Endothelial cell of umbilical vein (primary cell): ENCODE data around the gene RYR2. TPM values are rescaled to one million over a fixed set of nuclear protein-coding genes. Genes with fewer than 3 reads are reported as not detected.

Experiments
- BruUV-seq: library from RNA; stranded (reverse); fragments of 400-500 nt; replicated peaks from 2 replicates; lab custom pipeline; 2021; lab: Mats Ljungman, UMichigan
- CTCF ChIA-PET: fragments of 300-600, 350-600 bp; sonication (Branson Sonifier 250); formaldehyde crosslinking; loops from one replicate; lab custom pipeline; 2021; ENCODE audit warnings: antibody characterized with exemption, inconsistent platforms; lab: Charles Lee
- POLR2A ChIA-PET: fragments of 300-600, 350-600 bp; sonication (Branson Sonifier 250); formaldehyde crosslinking; loops from one replicate; lab custom pipeline; 2021; ENCODE audit warnings: antibody characterized with exemption, inconsistent platforms; lab: Charles Lee
- DNase-seq: peaks from one replicate; pipeline ENCODE4 v3.0.0-alpha.2; 2011; ENCODE audit warnings: low read depth, low spot score
- FAIRE-seq: peaks from 2 replicates; lab custom pipeline; 2011; peaks lifted over from hg19 to GRCh38; lab: Jason Lieb, UNC
- H2AFZ ChIP-seq: 2 replicates; pipeline ENCODE4 v1.6.0; 2012; ENCODE audit warnings: low read depth, low read length, control low read depth, inconsistent platforms
- H3K27ac ChIP-seq: 2 replicates; pipeline ENCODE4 v1.5.1; 2011; ENCODE audit warnings: low read depth, mild to moderate bottlenecking, control low read depth, low read length, moderate library complexity; ENCODE audit not compliant: insufficient read depth
- H3K27me3 ChIP-seq, 2 experiments: 2 replicates each; pipeline versions ENCODE4 v1.6.0 to v1.6.1; 2011; ENCODE audit warnings: low read length in 2 of 2, mixed read lengths in 1 of 2; ENCODE audit not compliant: control insufficient read depth in 2 of 2, insufficient read depth in 2 of 2
- H3K36me3 ChIP-seq, 2 experiments: 2 replicates in 1 of 2; 3 replicates in 1 of 2; pipeline ENCODE4 v1.5.1; 2011; ENCODE audit warnings: low read length in 2 of 2, mild to moderate bottlenecking in 1 of 2, moderate library complexity in 1 of 2; ENCODE audit not compliant: control insufficient read depth in 2 of 2, insufficient read depth in 2 of 2; ENCODE audit errors: extremely low read depth in 1 of 2
- H3K4me1 ChIP-seq: 3 replicates; pipeline ENCODE4 v1.5.1; 2011; ENCODE audit warnings: mild to moderate bottlenecking, low read length; ENCODE audit not compliant: control insufficient read depth, insufficient read depth; ENCODE audit errors: extremely low read depth
- H3K4me2 ChIP-seq: 2 replicates; pipeline ENCODE4 v1.6.1; 2011; ENCODE audit warnings: low read length, control low read depth, mixed read lengths; ENCODE audit not compliant: insufficient read depth
- H3K4me3 ChIP-seq, 3 experiments: fragments of 200-600 bp in 1 of 3; sonication (generic), shearing (Covaris generic) in 1 of 3; replicated peaks in 1 of 3; 2 replicates each; pipeline ENCODE4 v1.5.1; 2011 to 2016; ENCODE audit warnings: control low read depth in 3 of 3, low read length in 3 of 3, mild to moderate bottlenecking in 2 of 3, inconsistent platforms in 1 of 3, low read depth in 1 of 3, moderate library complexity in 1 of 3; ENCODE audit not compliant: insufficient read depth in 1 of 3
- H3K79me2 ChIP-seq: 2 replicates; pipeline ENCODE4 v1.6.0; 2012; ENCODE audit warnings: low read length, inconsistent platforms; ENCODE audit not compliant: control insufficient read depth, insufficient read depth
- H3K9ac ChIP-seq: replicated peaks from 2 replicates; pipeline ENCODE3; 2011; ENCODE audit warnings: low read length, control low read depth; ENCODE audit not compliant: insufficient read depth; ENCODE audit errors: extremely low read depth
- H3K9me1 ChIP-seq: replicated peaks from 3 replicates; pipeline ENCODE4 v1.6.0; 2011; ENCODE audit warnings: mild to moderate bottlenecking, low read length; ENCODE audit not compliant: control insufficient read depth, insufficient read depth; ENCODE audit errors: extremely low read depth
- H3K9me3 ChIP-seq: replicated peaks from 2 replicates; pipeline ENCODE4 v1.5.1; 2012; ENCODE audit warnings: low read length, inconsistent platforms; ENCODE audit not compliant: control insufficient read depth, insufficient read depth
- H4K20me1 ChIP-seq: replicated peaks from 2 replicates; pipeline ENCODE3; 2011; ENCODE audit warnings: mild to moderate bottlenecking, low read length; ENCODE audit not compliant: control insufficient read depth, insufficient read depth; ENCODE audit errors: extremely low read depth
- EZH2 ChIP-seq: IDR thresholded peaks from 2 replicates; pipeline ENCODE4 v1.6.1; 2012; ENCODE audit warnings: borderline replicate concordance, low read depth, mild to moderate bottlenecking, moderate library complexity, low read length, inconsistent platforms; ENCODE audit not compliant: severe bottlenecking
- FOS ChIP-seq: IDR thresholded peaks from 2 replicates; pipeline ENCODE4 v1.6.1; 2011; ENCODE audit warnings: mild to moderate bottlenecking, low read length, moderate library complexity, borderline replicate concordance; ENCODE audit not compliant: insufficient read depth
- GATA2 ChIP-seq: IDR thresholded peaks from 2 replicates; pipeline ENCODE4 v1.7.0; 2011; ENCODE audit warnings: low read depth, mild to moderate bottlenecking, moderate library complexity, mixed read lengths, low read length; ENCODE audit not compliant: insufficient read length, insufficient read depth
- JUN ChIP-seq: IDR thresholded peaks from 2 replicates; pipeline ENCODE4 v1.6.1; 2011; ENCODE audit warnings: borderline replicate concordance, low read depth; ENCODE audit not compliant: insufficient read length, insufficient read depth
- MAX ChIP-seq: IDR thresholded peaks from 2 replicates; pipeline ENCODE4 v1.6.1; 2011; ENCODE audit not compliant: insufficient read depth, insufficient read length
- MYC ChIP-seq: IDR thresholded peaks from one replicate; pipeline ENCODE4 v1.6.1; 2011; ENCODE audit warnings: mild to moderate bottlenecking, low read depth, low read length
- POLR2A ChIP-seq: IDR thresholded peaks from 2 replicates; pipeline ENCODE4 v1.6.1; 2012; ENCODE audit warnings: low read depth, mild to moderate bottlenecking, control low read depth, low read length
- POLR2AphosphoS5 ChIP-seq: IDR thresholded peaks from 2 replicates; pipeline ENCODE4 v1.6.1; 2012; ENCODE audit warnings: low read depth, mild to moderate bottlenecking, control low read depth, low read length, moderate library complexity; ENCODE audit not compliant: insufficient read depth
- dilution Hi-C: fragments of 300-500 bp; cut with MboI; formaldehyde crosslinking; loops from one replicate; pipeline ENCODE4 v1.15.0; 2019; ENCODE audit warnings: low sequenced_read_pairs; ENCODE audit not compliant: extremely low pct_ligation_motif_present
- intact Hi-C: fragments of 100-400 bp; cut with micrococcal nuclease; formaldehyde crosslinking; loops from one replicate; pipeline ENCODE4 v1.10.0; 2022
- polyA plus RNA-seq, 4 experiments: library from polyadenylated mRNA; depleted of rRNA in 3 of 4; stranded (reverse) in 3 of 4; unstranded in 1 of 4; fragments of >200 nt; gene quantifications; 2 replicates each; pipeline versions ENCODE4 v1.2.1 to v1.2.3, GENCODE V29; 2011 to 2012; ENCODE audit warnings: missing spikeins in 1 of 4
- total RNA-seq: library from RNA; stranded (reverse); gene quantifications from 2 replicates; pipeline ENCODE4 v1.2.3, GENCODE V29; 2021

Gene RYR2
- total and polyA plus RNA-seq, 2 donors (not counting 3 experiments of a cell fraction or from before 2014, with no cell fraction given): not detected

DNA sequence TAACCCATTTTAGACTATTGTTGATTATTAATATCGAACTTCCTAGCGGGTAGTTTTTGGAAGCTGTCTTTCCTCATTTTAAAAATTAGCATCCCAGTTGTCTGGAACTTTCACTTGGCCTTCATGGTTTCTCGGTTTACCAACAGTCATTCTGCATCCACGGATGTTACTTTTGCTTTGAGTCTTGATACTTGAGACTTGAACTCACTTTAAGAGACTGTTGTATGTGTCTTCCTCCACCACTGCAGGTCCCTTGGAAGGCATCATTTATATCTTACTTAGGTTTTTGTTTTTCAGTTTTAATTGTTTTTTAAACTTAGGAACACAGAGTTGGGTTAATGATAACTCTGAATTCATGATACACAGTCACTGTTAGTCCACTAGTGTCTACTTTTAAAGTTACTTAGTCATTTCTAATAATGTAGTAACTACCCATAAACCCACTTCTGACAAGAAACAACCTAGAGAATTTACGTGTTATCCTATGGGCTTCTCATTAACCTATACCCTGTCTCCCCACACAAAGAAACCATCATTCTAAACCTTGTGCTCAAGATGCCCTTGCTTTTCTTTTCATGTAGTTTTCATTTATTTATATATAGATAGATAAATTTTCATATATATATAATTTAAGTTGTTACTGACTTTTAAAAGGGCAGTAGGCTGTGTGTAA is 696.1 kb downstream of the RYR2 start:
- no peak overlapping the region for H3K4me3 ChIP-seq
- no peaks in the 10 kb centered on the region for H3K4me1 ChIP-seq
- TF ChIP-seq MAX (no peak), EZH2 (no peak), MYC (no peak), JUN (no peak), FOS (no peak)
- FAIRE-seq: no peak
- H3K27ac ChIP-seq: no peak overlapping the region
- H3K27me3 ChIP-seq: no peaks in the 10 kb centered on the region
- H3K36me3 ChIP-seq: no peaks in the 10 kb centered on the region
- peaks cover 1% of the 10 kb centered on the region for H3K9me3 ChIP-seq
- CTCF ChIA-PET: no interaction called here
- H3K4me2 ChIP-seq: no peak overlapping the region
- DNase-seq: no peak
- H2AFZ ChIP-seq: no peak overlapping the region
- no peaks in the 10 kb centered on the region for H3K9me1 ChIP-seq
- BruUV-seq: no TSS peak
- no peak overlapping the region for H3K9ac ChIP-seq
- POLR2A ChIA-PET: no interaction called here
- intact Hi-C loops: no loop called here
- dilution Hi-C loops: no loop called here
- H3K79me2 ChIP-seq: no peaks in the 10 kb centered on the region
- no peaks in the 10 kb centered on the region for H4K20me1 ChIP-seq

- Histone ChIP-seq H3K4me3 (no peak overlapping the region), H3K27ac (no peak overlapping the region), H3K4me1 (no peaks in the 10 kb centered on the region), H4K20me1 (no peaks in the 10 kb centered on the region), H3K9ac (no peak overlapping the region), H3K79me2 (no peaks in the 10 kb centered on the region), H3K9me1 (no peaks in the 10 kb centered on the region), H3K9me3 (peaks cover 1% of the 10 kb centered on the region), H2AFZ (no peak overlapping the region), H3K36me3 (no peaks in the 10 kb centered on the region), H3K4me2 (no peak overlapping the region), H3K27me3 (no peaks in the 10 kb centered on the region)
- DNase-seq: no peak
- dilution Hi-C loops (no loop called here), intact Hi-C loops (no loop called here)
- BruUV-seq: no TSS peak
- ChIA-PET CTCF (no interaction called here), POLR2A (no interaction called here)
- TF ChIP-seq MAX: no peak
- TF ChIP-seq POLR2A: no peak
- no peak for TF ChIP-seq MYC
- no peak for TF ChIP-seq POLR2AphosphoS5
- TF ChIP-seq JUN: no peak
- no peak for TF ChIP-seq GATA2
- no peak for TF ChIP-seq FOS
- no peak for FAIRE-seq
These were observed 698.9 kb downstream of the RYR2 start for GRCh38 chr1:237740846-237741245.
